Non-pigmented ciliary epithelial cell (primary cell): ENCODE measurements around the gene ZNF286A.
"Not testable (repeated sequence)": the region's sequence is repeated elsewhere in the genome, so short reads cannot be mapped to it uniquely, and the experiment has no call there.

Experiments used
- DNase-seq: peaks from one replicate; pipeline ENCODE4 v3.0.0-alpha.2; 2010; ENCODE audit warnings: low read depth

The ZNF286A gene

GRCh38 chr17:15699937-15700336, 385 bp downstream of the ZNF286A start:
- not testable (repeated sequence) for DNase-seq

DNA sequence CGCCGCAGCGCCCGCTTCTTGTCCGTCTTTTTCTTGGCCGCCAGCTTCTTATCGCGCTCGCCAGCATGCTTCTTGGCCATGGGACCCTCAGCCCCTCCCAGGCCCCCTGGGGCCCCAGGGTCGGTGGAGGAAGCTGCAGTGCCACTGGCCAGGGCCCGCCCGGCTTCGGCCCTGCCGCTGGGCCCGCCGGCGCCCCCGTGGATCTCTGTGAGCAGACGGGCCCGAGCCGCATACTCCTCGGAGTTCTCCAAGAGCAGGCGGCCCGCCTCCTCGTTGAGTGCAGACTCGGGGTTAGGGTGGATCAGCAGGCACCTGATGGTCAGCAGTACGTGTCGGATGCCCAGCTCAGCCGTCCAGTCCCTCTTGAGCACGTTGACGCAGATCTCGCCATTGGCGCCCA, 4.7 kb downstream of the ZNF286A start:
- not testable (repeated sequence) for DNase-seq

DNA sequence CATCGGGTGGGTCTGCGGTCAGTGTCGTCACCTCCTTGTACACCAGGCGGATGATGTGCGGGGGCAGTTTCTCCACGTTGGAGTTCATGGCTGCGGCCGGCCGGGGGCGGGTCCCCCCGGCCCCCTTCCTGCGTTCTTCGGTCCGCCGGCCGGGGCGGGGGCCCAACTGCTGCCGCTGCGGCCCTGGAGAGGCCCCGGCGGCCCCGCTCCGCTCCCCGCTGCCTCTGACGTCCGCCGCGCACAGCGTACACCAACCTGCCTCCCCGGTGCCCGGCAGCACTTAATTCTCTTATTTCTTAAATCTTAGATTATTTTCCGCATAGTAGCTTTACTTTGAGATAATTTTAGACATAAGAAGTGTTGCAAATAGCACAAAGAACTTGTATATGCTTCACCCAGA, 5.3 kb downstream of the ZNF286A start:
- DNase-seq: not testable (repeated sequence)

- DNase-seq: not testable (repeated sequence)
Measured at GRCh38 chr17:15708879-15709278, 9.3 kb downstream of the ZNF286A start.

DNA sequence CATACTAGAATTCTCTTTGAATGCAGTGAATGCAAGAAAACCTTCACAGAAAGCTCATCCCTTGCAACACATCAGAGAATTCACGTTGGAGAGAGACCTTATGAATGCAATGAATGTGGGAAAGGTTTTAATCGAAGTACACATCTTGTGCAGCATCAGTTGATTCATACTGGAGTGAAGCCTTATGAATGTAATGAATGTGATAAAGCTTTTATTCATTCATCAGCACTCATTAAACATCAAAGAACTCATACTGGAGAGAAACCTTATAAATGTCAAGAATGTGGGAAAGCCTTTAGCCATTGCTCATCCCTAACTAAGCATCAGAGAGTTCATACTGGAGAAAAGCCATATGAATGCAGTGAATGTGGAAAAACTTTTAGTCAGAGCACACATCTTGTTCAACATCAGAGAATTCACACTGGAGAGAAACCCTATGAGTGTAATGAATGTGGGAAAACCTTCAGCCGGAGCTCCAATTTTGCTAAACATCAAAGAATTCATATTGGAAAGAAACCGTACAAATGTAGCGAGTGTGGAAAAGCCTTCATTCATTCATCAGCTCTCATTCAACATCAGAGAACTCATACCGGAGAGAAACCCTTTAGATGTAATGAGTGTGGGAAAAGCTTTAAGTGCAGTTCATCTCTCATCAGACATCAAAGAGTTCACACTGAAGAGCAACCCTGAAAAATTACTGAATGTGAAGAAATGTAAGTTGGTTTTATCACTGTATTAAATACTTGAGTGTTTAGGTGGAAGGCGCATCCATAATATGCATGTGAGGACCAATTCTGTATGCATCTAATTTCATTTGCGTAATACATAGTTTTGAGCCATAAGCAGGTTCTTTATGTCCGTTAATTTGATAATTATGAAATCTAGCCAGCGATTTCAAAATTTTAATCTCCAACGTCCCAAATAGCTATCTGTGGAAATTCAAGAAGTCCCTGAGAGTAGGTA, 17.3 kb downstream of the ZNF286A start:
- DNase-seq: not testable (repeated sequence)

DNA sequence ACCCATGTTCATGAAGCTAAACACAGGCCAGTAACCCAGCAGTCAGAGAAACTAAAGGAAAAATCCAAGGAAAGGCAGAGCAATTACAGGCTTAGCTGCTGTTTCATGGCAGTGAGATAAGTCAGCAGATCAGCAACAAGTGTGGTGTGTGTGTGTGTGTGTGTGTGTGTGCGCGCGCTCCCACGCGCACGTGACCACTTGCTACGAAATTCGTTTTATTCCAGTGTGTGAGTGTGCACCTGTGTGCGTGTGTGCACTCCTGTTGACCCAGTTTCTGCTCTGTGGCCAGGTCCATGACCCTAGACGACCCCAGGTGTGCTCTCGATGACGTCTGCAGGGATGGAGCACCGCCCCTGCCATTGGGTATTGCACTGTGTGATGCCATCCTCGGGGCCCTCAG, 31.0 kb downstream of the ZNF286A start:
- DNase-seq: not testable (repeated sequence)

- DNase-seq: not testable (repeated sequence)
Measured at GRCh38 chr17:15731900-15732299, 32.3 kb downstream of the ZNF286A start, which contains the start of gene TBC1D26. TSS of gene TBC1D26 (plus strand) at chr17:15732283. CDS start at chr17:15735349, 3,066 bp downstream.

DNA sequence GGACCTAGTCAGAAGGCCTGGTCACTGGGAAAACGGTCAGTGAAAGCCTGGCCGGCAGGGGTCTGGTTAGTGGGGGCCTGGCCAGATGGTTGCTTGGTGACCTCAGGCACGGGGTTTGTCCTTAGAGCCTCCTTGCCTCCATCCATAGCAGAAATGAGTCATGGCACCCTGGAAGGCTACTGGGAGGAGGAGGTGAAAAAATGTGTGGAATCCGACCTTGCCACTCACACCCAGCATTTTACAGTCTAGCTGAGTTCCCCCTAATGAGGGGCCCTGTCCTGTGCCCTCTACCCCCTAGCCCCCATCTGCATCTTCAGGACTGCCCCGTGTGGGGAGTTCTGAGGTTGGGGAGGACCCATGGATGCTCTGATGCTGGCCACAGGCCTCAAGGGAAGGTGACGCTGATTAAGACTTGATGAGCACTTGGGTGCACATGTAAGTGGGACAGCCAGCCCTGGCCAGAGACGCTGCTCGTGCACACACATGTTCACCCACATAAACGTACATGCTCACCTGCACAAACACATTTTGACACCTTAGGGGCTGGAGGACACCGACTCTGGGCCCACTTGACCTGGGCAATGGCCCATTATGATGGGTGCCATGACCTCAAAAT, 33.7 kb downstream of the ZNF286A start:
- not testable (repeated sequence) for DNase-seq

DNA sequence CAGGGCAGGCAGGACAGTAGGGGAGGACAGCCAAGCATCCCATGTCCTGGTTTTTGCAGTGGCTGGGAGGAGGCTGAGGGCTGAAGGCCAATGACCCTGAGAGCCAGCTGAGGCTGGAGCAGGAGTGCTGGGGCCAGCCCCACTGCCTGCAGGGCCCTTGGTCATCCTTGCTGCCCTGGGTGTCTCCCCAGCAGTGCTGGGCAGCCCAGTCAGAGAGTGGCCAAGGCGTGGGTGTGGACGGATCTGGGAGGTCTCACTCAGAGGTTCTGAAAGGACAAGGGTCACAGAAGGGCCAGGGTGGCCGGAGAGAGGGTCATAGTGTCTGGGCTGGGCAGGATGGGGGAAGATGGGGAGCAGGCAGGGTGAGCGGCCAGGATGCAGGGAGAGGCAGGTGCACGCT, 37.0 kb downstream of the ZNF286A start:
- not testable (repeated sequence) for DNase-seq

DNA sequence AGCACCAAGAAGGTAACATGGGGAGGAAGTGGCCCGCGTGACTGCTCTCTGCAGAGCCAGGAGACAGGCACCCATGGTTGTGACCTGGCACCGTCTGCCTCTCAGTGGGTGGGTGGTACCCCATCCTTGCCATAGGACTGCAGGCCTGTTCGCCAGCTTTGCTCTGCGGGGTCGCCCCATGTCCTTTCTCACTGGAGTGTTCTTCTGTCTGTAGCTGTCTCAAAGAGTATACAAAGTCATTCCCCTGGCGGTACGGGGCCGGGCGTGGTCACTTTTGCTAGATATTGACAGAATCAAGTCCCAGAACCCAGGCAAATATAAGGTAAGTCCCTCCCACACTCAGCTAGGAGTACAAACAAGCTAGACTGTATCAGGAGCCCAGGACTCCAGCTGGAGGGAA, 38.5 kb downstream of the ZNF286A start:
- DNase-seq: no peak

DNA sequence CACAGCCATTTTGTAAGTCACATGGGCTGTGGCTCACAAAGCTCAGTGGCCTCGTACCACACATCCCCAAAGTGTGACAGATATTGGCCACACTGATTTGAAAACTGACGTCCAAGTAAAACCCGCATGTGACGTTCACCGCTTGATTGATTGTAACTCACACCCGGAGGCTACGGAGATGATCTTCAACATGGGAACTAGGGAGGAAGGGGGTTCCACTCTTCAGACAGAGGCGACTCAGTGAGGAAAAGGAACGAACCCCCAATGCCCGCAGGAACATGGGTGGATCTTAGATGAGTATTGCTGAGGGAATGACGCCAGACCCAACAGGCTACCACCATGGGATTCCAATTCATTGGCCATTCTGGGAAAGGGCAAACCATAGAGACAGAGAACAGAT, 39.7 kb downstream of the ZNF286A start:
- DNase-seq: not testable (repeated sequence)

- not testable (repeated sequence) for DNase-seq
Measured at GRCh38 chr17:15740041-15740440, 40.5 kb downstream of the ZNF286A start.

GRCh38 chr17:15740570-15741120, 41.1 kb downstream of the ZNF286A start:
- DNase-seq: no peak

DNA sequence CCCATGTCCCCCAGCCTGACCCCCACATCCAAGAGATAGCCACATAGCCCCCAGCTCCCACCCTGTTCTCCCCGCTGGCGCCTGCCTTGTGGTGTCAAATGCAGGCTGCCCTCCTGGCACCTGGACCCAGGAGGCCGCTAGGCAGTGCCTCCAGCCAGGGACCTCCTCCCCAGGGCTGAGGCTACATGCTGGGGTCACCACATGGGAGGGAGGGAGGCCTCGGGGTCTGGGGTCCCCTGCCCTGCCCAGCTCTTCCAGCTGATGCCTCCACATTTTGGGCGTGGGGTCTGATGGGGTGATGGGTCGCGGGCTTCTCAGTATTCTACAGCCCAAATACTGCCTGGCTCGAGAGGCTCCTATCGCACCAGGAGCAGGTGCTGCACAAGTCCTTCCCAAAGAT, 42.1 kb downstream of the ZNF286A start:
- no peak for DNase-seq

DNA sequence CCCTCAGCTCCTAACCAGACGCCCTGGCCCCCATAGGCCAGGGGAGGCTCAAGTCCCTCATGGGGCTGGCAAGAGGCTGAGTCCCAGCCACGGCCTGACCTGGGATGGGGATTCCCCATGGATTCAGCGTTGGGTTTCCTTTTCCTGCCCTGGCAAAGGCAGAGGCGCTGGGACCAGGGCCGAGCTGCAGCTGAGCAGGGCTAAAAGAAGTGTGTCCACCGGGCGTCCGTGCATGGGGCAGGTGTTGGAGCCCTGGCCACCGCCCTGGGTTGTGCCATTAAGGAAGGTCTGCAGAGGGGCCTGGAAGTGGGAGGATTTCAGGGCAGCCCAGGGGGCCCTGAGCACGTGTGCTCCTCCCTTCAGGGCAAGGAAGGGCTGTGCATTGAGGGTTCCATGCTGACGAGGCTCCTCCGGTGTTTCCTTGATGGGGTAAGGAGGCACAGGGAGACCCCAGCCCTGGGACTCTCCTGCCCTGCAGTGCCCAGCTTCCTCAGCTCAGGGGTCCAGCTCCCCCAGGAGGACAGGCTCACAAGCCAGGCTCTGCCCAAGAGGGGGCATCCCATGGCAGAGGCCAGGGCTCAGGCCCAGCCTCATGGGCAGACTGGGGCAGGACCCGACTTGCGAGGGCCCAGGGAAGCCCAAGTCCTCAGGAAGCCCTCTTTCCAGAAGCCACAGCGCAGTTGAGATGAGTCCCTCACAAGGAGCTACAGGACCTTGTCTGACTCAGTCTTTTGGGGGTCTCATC, 42.7 kb downstream of the ZNF286A start:
- no peak for DNase-seq

- DNase-seq: no peak
Measured at GRCh38 chr17:15742921-15743320, 43.4 kb downstream of the ZNF286A start.

- no peak for DNase-seq
Measured at GRCh38 chr17:15744074-15744676, 44.6 kb downstream of the ZNF286A start.

DNA sequence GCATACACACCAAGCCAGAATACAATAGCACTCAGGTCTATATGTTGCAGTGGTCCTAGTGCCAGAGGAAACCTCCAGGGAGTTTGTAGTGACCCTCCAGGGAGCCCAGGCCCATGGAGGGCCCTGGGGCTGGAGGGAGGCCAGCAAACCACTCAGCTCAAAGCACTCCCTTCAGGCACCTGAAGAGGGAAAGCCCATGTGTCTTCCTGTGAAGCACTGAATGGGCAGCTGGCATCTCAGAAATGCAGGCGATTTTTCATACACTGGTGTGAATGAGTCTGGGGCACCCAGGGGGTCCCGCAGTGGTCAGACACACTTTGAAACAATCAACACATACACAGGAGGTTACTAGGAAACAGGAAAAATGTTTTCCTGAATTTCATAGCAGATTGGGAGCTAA, 45.3 kb downstream of the ZNF286A start:
- DNase-seq: peak; percentile 3

GRCh38 chr17:15749403-15749802, 49.9 kb downstream of the ZNF286A start:
- DNase-seq: not testable (repeated sequence)

DNA sequence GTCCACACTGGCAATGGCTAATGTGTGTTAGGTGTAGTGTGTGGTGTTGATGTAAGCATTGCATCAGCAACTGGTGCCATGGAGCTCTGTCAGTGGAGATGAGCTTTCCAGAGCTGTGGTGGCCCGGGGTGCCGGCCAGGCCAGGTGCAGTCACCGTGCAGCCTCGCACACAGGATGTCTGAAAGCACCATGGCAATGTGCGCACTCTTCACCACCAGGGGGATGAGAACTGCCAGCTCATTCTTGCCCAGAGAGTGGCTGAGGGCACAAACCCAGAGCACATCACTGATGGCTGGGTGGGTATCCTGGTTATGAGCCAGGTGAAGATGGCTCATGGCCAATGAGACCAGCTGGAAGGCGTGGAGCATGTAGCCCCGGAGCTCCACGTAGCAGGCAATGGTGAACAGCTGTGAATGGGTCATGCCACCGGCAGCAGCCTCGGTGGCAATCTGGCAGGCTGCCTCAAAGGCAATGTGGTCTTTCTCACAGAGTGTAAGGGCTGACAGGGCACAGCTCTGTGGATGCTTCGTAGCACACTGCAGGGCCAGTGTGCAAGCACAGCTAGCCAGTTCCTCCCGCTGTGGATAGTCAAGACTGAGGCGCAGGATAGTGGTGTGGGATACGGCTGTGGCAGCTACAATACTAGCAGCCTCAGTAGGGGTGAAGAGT, 69.4 kb downstream of the ZNF286A start:
- DNase-seq: not testable (repeated sequence)
